GM23338 (cell line): ENCODE measurements around the gene RNU1-3. TPM values are rescaled to one million over a fixed set of nuclear protein-coding genes. Genes with fewer than 3 reads are reported as not detected.
A peak's percentile ranks its signal among the peaks of the same experiment; 100 is the strongest.
"Not testable (repeated sequence)": the region's sequence is repeated elsewhere in the genome, so short reads cannot be mapped to it uniquely, and the experiment has no call there.

Experiments
- ATAC-seq: fragments of 200-7000 bp; cut with Tn5 transposase; 3 replicates; pipeline ENCODE4 v1.9.1; 2020
- DNase-seq: peaks from one replicate; pipeline ENCODE4 v3.0.0-alpha.2; 2015; ENCODE audit warnings: low spot score
- H2AFZ ChIP-seq: fragments of 200-600 bp; sonication (generic); 2 replicates; pipeline ENCODE4 v1.8.0; 2016; ENCODE audit warnings: antibody characterized with exemption, mild to moderate bottlenecking, moderate library complexity
- H3F3A ChIP-seq: fragments of 200-600 bp; sonication (generic); replicated peaks from 2 replicates; pipeline ENCODE4 v1.8.0; 2017; ENCODE audit warnings: antibody characterized with exemption, mixed run types, low read depth
- H3K27ac ChIP-seq: fragments of 200-600 bp; sonication (generic); 2 replicates; pipeline ENCODE4 v1.6.1; 2016; ENCODE audit warnings: low read depth
- H3K27me3 ChIP-seq: fragments of 200-600 bp; sonication (generic); 2 replicates; pipeline ENCODE4 v1.8.0; 2016; ENCODE audit warnings: mild to moderate bottlenecking, mixed run types, moderate library complexity; ENCODE audit not compliant: insufficient read depth
- H3K36me3 ChIP-seq: fragments of 200-600 bp; sonication (generic); 2 replicates; pipeline ENCODE4 v1.8.0; 2016; ENCODE audit warnings: mild to moderate bottlenecking; ENCODE audit not compliant: insufficient read depth
- H3K4me1 ChIP-seq: fragments of 200-600 bp; sonication (generic); 2 replicates; pipeline ENCODE4 v1.8.0; 2016; ENCODE audit warnings: mild to moderate bottlenecking, moderate library complexity; ENCODE audit not compliant: insufficient read depth
- H3K4me2 ChIP-seq: fragments of 200-600 bp; sonication (generic); 2 replicates; pipeline ENCODE4 v1.7.1; 2017; ENCODE audit warnings: mixed run types
- H3K4me3 ChIP-seq: fragments of 200-600 bp; sonication (generic); 2 replicates; pipeline ENCODE4 v1.6.1; 2016; ENCODE audit warnings: mixed run types
- H3K79me2 ChIP-seq: fragments of 200-600 bp; sonication (generic); replicated peaks from 2 replicates; pipeline ENCODE4 v1.8.0; 2017; ENCODE audit warnings: mild to moderate bottlenecking; ENCODE audit not compliant: insufficient read depth
- H3K9me2 ChIP-seq: fragments of 200-600 bp; sonication (generic); 2 replicates; pipeline ENCODE4 v1.8.0; 2017; ENCODE audit not compliant: insufficient read depth
- H4K20me1 ChIP-seq: fragments of 200-600 bp; sonication (generic); replicated peaks from 2 replicates; pipeline ENCODE4 v1.8.0; 2017; ENCODE audit warnings: mild to moderate bottlenecking; ENCODE audit not compliant: insufficient read depth
- H3K27ac Mint-ChIP-seq: 2 replicates; pipeline ENCODE4 v1.8.0; 2020; ENCODE audit warnings: inconsistent platforms, mild to moderate bottlenecking, moderate library complexity, mixed read lengths
- H3K27me3 Mint-ChIP-seq: 3 replicates; pipeline ENCODE4 v1.8.0; 2022; ENCODE audit warnings: low read depth, mild to moderate bottlenecking, moderate library complexity, mixed read lengths, inconsistent platforms; ENCODE audit not compliant: insufficient read depth, poor library complexity
- H3K36me3 Mint-ChIP-seq: 3 replicates; pipeline ENCODE4 v1.8.0; 2021; ENCODE audit warnings: low read depth, mild to moderate bottlenecking, inconsistent platforms, moderate library complexity, mixed read lengths
- H3K4me1 Mint-ChIP-seq: 3 replicates; pipeline ENCODE4 v1.8.0; 2020; ENCODE audit warnings: mild to moderate bottlenecking, inconsistent platforms, mixed read lengths
- H3K4me3 Mint-ChIP-seq: 3 replicates; pipeline ENCODE4 v1.8.0; 2021; ENCODE audit warnings: moderate library complexity, mild to moderate bottlenecking, inconsistent platforms, mixed read lengths
- H3K9me3 Mint-ChIP-seq: 3 replicates; pipeline ENCODE4 v1.8.0; 2020; ENCODE audit warnings: moderate library complexity, mild to moderate bottlenecking, inconsistent platforms, mixed read lengths
- CTCF ChIP-seq, 2 experiments: fragments of 200-600 bp in 1 of 2; sonication (generic) in 1 of 2; conservative IDR thresholded peaks; 2 replicates each; pipeline versions ENCODE4 v1.5.1 to v1.6.1; 2016 to 2017; ENCODE audit warnings: antibody characterized with exemption in 2 of 2, low read depth in 2 of 2, mild to moderate bottlenecking in 2 of 2, moderate library complexity in 1 of 2
- JUNB ChIP-seq: IDR thresholded peaks from one replicate; pipeline ENCODE4 v1.6.1; 2016; ENCODE audit warnings: antibody characterized with exemption; ENCODE audit not compliant: unreplicated experiment
- ZNF462 ChIP-seq: fragments of 250-450 bp; sonication (Bioruptor Pico); IDR thresholded peaks from 2 replicates; pipeline ENCODE4 v1.5.0; 2020; ENCODE audit warnings: mild to moderate bottlenecking, moderate library complexity
- polyA plus RNA-seq: library from polyadenylated mRNA; unstranded; fragments of >200 nt; fragmentation: Nextera tagmentation; extraction: Ambion mirVana; gene quantifications from 2 replicates; pipeline ENCODE4 v1.2.1, GENCODE V29; 2016
- total RNA-seq: library from RNA; depleted of rRNA; stranded (reverse); fragments of >200 nt; shearing (Covaris generic); gene quantifications from 2 replicates; pipeline ENCODE4 v1.2.3, GENCODE V29; 2014

The RNU1-3 gene
- total and polyA plus RNA-seq, 2 experiments from 2014 or later, result not detected

- TF ChIP-seq ZNF462 (CRISPR knock-in tag), result no peak
- no peak for TF ChIP-seq JUNB
- TF ChIP-seq CTCF (conservative IDR thresholded peaks at IDR 0.05; ENCODE audit: low read depth in 2 of 2), result no peak
Measured at GRCh38 chr1:16630661-16631247, 36.0 kb downstream of the RNU1-3 start (continued).

GRCh38 chr1:16629916-16630530, 36.7 kb downstream of the RNU1-3 start:
- H3K9me3 Mint-ChIP-seq, H2AFZ ChIP-seq: not testable (repeated sequence)

More at GRCh38 chr1:16629916-16630530, 36.7 kb downstream of the RNU1-3 start:
- not testable (repeated sequence) for H3K4me2 ChIP-seq, H3F3A ChIP-seq, H3K4me3 Mint-ChIP-seq, H3K27ac Mint-ChIP-seq, H3K4me1 Mint-ChIP-seq, H3K4me1 ChIP-seq, H3K79me2 ChIP-seq, H3K27me3 ChIP-seq, H3K4me3 ChIP-seq, H3K9me2 ChIP-seq
- DNase-seq, result peak; percentile 46
- H3K27ac ChIP-seq, result peak overlapping the region; percentile 55; the same call in 1 of the 2 replicates
- ATAC-seq, result peak; percentile 63
- Mint-ChIP-seq H3K36me3 (peaks cover 51% of the 10 kb centered on the region), H3K27me3 (peaks cover 13% of the 10 kb centered on the region)
- peaks cover 14% of the 10 kb centered on the region for H4K20me1 ChIP-seq
- peaks cover 10% of the 10 kb centered on the region; the same call in 1 of the 2 replicates for H3K36me3 ChIP-seq
